Stimulated activated CD8-positive, alpha-beta memory T cell treated with anti-CD3 and anti-CD28 coated beads, Interleukin-12 subunit alpha, Interleukin-12 subunit beta, amount 100 ng/mL, for 24 hours (primary cell): ENCODE results near the gene ZNF85.
"Not testable (repeated sequence)": the region's sequence is repeated elsewhere in the genome, so short reads cannot be mapped to it uniquely, and the experiment has no call there.

Source experiments
- DNase-seq: peaks from one replicate; pipeline ENCODE4 v3.0.0-alpha.2; 2020; ENCODE audit errors: extremely low read depth

The ZNF85 gene

GRCh38 chr19:20923077-20923871 is at the start of gene ZNF85:
TSS of gene ZNF85 (plus strand) at chr19:20923251. CDS start at chr19:20923401, 150 bp downstream.
- DNase-seq = peak; percentile 65

DNA sequence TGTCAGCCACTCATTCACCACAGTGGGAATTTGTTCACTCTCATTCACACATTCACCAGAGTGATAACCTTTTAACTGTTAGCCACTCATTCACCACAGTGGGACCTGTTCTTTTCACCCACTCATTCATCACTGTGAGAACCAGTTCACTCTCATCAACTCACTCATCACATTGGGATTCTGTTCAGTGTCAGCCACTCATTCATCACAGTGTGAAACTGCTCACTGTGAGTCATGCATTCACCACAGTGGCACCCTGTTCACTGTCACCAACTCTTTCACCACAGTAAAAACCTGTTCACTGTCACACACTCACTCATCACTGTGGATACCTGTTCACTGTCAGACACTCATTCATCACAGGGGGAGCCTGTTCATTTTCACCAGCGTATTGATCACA is 43.5 kb upstream of the ZNF85 start:
- no peak for DNase-seq

DNA sequence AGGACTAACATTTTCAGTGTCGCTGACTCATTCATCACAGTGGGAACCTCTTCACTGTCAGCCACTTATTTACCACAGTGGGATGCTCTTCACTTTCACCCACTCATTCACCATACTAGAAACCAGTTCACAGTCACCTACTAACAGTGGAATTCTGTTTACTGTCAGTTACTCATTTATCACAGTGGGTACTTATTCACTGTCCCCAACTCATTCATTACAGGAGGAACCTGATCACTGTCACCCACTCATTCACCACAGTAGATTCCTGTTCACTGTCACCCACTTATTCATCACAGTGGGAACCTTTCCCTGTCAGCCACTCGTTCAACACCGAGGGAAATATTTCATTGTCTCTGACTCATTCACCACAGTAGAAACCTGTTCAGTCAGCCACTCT is 10.1 kb upstream of the ZNF85 start:
- DNase-seq = no peak

DNA sequence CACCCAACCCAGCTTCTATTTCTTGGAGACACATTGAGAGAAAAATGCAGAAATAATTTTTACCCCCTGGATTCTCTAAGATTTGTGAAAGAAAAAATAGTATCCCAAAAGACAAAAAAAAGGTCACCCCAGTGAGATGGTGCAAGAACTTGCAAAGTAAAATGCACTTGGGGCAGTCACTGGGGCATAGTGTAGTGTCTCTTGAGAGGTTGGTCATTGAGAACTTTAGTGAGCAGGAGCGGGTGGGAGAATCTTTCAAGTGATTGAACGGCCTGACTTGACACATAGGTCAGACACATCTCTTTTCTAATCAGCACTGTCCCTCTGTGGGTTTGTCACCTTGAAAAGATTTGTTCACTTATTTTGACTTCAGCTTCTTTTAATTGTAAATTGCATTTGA is 2.4 kb downstream of the ZNF85 start:
- no peak for DNase-seq

GRCh38 chr19:20926796-20927195 is 3.7 kb downstream of the ZNF85 start:
- DNase-seq = no peak

- no peak for DNase-seq
These were observed 5.3 kb downstream of the ZNF85 start for GRCh38 chr19:20928371-20928770.

GRCh38 chr19:20936322-20936947 is 13.4 kb downstream of the ZNF85 start:
- DNase-seq = not testable (repeated sequence)

DNA sequence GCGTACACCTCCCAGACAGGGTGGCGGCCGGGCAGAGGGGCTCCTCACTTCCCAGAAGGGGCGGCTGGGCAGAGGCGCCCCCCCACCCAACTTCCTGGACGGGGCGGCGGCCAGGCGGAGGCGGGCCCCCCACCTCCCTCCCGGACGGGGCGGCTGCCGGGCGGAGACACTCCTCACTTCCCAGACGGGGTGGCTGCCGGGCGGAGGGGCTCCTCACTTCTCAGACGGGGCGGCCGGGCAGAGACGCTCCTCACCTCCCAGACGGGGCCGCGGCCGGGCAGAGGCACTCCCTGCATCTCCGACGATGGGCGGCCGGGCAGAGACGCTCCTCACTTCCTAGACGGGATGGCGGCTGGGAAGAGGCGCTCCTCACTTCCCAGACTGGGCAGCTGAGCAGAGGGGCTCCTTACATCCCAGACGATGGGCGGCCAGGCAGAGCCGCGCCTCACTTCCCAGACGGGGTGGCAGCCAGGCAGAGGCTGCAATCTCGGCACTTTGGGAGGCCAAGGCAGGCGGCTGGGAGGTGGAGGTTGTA is 29.6 kb downstream of the ZNF85 start:
- not testable (repeated sequence) for DNase-seq

DNA sequence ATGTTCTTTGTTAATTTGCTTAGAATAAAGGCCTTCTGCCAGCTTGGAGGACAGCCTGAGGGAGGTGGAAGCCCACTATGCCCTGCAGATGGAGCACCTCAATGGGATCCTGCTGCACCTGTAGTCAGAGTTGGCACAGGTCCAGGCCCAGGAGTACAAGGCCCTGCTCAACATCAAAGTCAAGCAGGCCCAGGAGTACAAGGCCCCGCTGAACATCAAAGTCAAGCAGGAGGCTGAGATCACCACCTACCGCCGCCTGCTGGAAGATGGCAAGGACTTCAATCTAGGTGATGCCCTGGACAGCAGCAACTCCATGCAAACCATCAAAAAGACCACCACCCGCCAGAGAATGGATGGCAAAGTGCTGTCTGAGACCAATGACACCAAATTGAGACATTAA is 41.7 kb downstream of the ZNF85 start:
- DNase-seq = no peak

DNA sequence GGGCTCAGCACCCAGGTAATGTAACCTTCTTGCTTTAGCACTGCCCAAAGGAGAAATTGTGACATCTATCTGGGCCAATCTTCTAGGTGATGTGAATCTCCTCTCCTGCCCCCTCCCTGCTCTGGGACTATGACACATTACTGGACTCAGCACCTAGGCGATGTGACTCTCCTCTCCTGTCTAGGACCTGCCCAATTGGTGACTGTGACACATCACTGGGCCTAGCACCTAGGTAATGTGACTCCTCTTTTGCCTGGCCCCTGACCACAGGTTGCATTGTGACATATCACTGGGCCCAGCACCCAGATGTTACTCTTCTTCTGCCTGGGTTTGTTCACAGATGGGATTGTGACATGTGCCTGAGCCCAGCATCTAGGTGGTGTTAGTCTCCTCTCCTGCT is 45.0 kb downstream of the ZNF85 start:
- no peak for DNase-seq

DNA sequence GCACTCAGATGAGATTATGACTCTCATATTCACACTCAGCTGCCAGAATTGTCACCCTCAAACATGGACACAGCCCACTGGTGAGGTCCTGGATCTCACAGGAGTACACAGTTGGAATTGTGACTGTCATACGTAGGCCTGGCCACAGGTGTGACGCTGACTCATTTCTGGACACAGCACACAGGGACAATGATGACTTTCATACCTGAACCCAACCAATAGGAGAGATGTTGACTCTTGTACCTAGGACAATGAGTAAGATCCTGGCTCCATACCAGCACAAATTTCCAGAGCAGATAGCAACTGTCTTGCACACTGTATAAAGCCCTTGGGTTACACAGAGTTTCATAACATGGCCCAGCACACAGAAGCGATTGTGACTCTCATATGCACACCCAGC is 46.4 kb downstream of the ZNF85 start:
- DNase-seq = no peak

DNA sequence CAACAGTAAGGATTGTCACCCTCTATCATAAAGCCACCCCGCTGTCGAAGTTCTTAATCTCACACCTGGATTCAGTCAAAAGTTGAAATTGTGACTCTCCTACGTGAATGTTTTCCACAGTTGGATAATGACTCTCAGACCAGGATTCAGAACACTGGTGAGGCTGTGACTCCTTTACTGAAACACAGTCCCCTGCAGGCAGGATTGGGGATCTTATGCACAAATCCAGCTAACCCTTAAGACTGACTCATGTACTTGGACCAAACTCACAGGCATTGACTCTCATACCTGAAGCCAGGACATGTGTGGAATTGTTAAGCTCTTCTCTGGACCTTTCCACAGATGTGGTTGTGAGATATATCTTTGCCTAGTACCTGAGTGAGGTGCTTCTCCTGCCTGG is 46.8 kb downstream of the ZNF85 start:
- no peak for DNase-seq

- DNase-seq = not testable (repeated sequence)
These were observed 69.7 kb downstream of the ZNF85 start for GRCh38 chr19:20992788-20993187.

- DNase-seq = peak; percentile 70
These were observed 76.8 kb downstream of the ZNF85 start for GRCh38 chr19:20999731-21000352.
